Natural killer cell treated with Interleukin-12 subunit alpha and Interleukin-12 subunit beta and Interleukin-15 and Interleukin-18, amount 100 ng/mL, for 72 hours (primary cell): ENCODE data around the gene ZNF45. TPM values are rescaled to one million over a fixed set of nuclear protein-coding genes. Genes with fewer than 3 reads are reported as not detected.
"Not testable (repeated sequence)": the region's sequence is repeated elsewhere in the genome, so short reads cannot be mapped to it uniquely, and the experiment has no call there.

Source experiments
- ATAC-seq, 2 donors: fragments of 150-1000 bp; cut with Tn5 transposase in 1 of 2; sonication (Bioruptor Pico), chemical (Tn5 transposase) in 1 of 2; 2 replicates each; pipeline ENCODE4 v1.10.0; 2021
- DNase-seq: peaks from one replicate; pipeline ENCODE4 v3.0.0; 2022; ENCODE audit warnings: low spot score
- H3K27ac Mint-ChIP-seq, 2 donors: 1 replicate in 1 of 2; 2 replicates in 1 of 2; pipeline ENCODE4 v1.8.0; 2022; ENCODE audit warnings: mixed read lengths in 2 of 2, mild to moderate bottlenecking in 1 of 2, moderate library complexity in 1 of 2
- H3K27me3 Mint-ChIP-seq, 2 donors: 1 replicate in 1 of 2; 2 replicates in 1 of 2; pipeline ENCODE4 v1.8.0; 2022; ENCODE audit warnings: mixed read lengths in 2 of 2
- H3K36me3 Mint-ChIP-seq: one replicate; pipeline ENCODE4 v1.8.0; 2022; ENCODE audit warnings: mixed read lengths
- H3K4me1 Mint-ChIP-seq, 2 donors: 1 replicate in 1 of 2; 2 replicates in 1 of 2; pipeline ENCODE4 v1.8.0; 2022; ENCODE audit warnings: low read depth in 2 of 2, mixed read lengths in 2 of 2, mild to moderate bottlenecking in 1 of 2
- H3K4me3 Mint-ChIP-seq: one replicate; pipeline ENCODE4 v1.8.0; 2022; ENCODE audit warnings: mixed read lengths
- H3K9me3 Mint-ChIP-seq: 2 replicates; pipeline ENCODE4 v1.8.0; 2022; ENCODE audit warnings: mixed read lengths
- total RNA-seq, 2 donors: library from RNA; stranded (reverse); gene quantifications; one replicate each; pipeline ENCODE4 v1.2.3, GENCODE V29; 2022

ZNF45 gene
- total RNA-seq = 10 to 100 TPM; 15.1 to 15.6 TPM

- peaks cover 30% of the 10 kb centered on the region for H3K36me3 Mint-ChIP-seq
- peak within 1 kb of the TSS; percentile 78 to 90 for H3K27ac Mint-ChIP-seq
- H3K4me1 Mint-ChIP-seq = peaks cover 11 to 19% of the 10 kb centered on the region in 2 donors
- DNase-seq (peak; percentile 90), ATAC-seq (peak; percentile 96 to 98)
- H3K9me3 Mint-ChIP-seq = no peaks in the 10 kb centered on the region
- H3K27me3 Mint-ChIP-seq = peaks cover 10 to 17% of the 10 kb centered on the region in 2 donors
- peak within 1 kb of the TSS; percentile 92 for H3K4me3 Mint-ChIP-seq
Observed at GRCh38 chr19:43934985-43935708, at the start of gene ZNF45. Gene ZNF45 (minus strand): TSS chr19:43935282. CDS start chr19:43922185, 13,097 bp downstream.

GRCh38 chr19:43984687-43985000 lies 49.6 kb upstream of the ZNF45 start:
- no peaks in the 10 kb centered on the region for H3K27me3 Mint-ChIP-seq
- ATAC-seq (peak in 1 of 2 donors; percentile 36), DNase-seq (no peak)
- H3K9me3 Mint-ChIP-seq = peaks cover 4% of the 10 kb centered on the region
- peaks cover 0 to 5% of the 10 kb centered on the region in 2 donors for H3K4me1 Mint-ChIP-seq
- H3K27ac Mint-ChIP-seq = peak overlapping the region; percentile 53 to 87
- peaks cover 17% of the 10 kb centered on the region for H3K36me3 Mint-ChIP-seq
- H3K4me3 Mint-ChIP-seq = peak overlapping the region; percentile 88

GRCh38 chr19:43983912-43984686 lies 49.0 kb upstream of the ZNF45 start, which contains the start of gene ZNF155:
Gene ZNF155 (plus strand): TSS chr19:43984188. CDS start chr19:43988544, 4,356 bp downstream.
- Mint-ChIP-seq H3K4me3 (peak within 1 kb of the TSS; percentile 88), H3K27ac (peak within 1 kb of the TSS; percentile 53 to 87), H3K36me3 (peaks cover 11% of the 10 kb centered on the region), H3K4me1 (peaks cover 0 to 5% of the 10 kb centered on the region in 2 donors), H3K27me3 (no peaks in the 10 kb centered on the region), H3K9me3 (peaks cover 4% of the 10 kb centered on the region)
- ATAC-seq (peak; percentile 94), DNase-seq (peak; percentile 72)

GRCh38 chr19:43983544-43983911 lies 48.4 kb upstream of the ZNF45 start:
- Mint-ChIP-seq H3K36me3 (peaks cover 9% of the 10 kb centered on the region), H3K4me3 (peak overlapping the region; percentile 88), H3K27me3 (no peaks in the 10 kb centered on the region), H3K27ac (no peak overlapping the region), H3K4me1 (peaks cover 0 to 5% of the 10 kb centered on the region in 2 donors), H3K9me3 (peaks cover 4% of the 10 kb centered on the region)
- ATAC-seq (no peak), DNase-seq (no peak)

GRCh38 chr19:43976732-43977131 lies 41.6 kb upstream of the ZNF45 start:
- no peak overlapping the region for H3K27ac Mint-ChIP-seq
- ATAC-seq (no peak), DNase-seq (no peak)
- peaks cover 41% of the 10 kb centered on the region for H3K36me3 Mint-ChIP-seq
- no peaks in the 10 kb centered on the region for H3K27me3 Mint-ChIP-seq
- H3K4me1 Mint-ChIP-seq = no peaks in the 10 kb centered on the region
- H3K9me3 Mint-ChIP-seq = peaks cover 28% of the 10 kb centered on the region
- H3K4me3 Mint-ChIP-seq = no peak overlapping the region

GRCh38 chr19:43966079-43966694 lies 31.1 kb upstream of the ZNF45 start:
- peaks cover 68% of the 10 kb centered on the region for H3K36me3 Mint-ChIP-seq
- no peak overlapping the region for H3K27ac Mint-ChIP-seq
- no peak overlapping the region for H3K4me3 Mint-ChIP-seq
- peaks cover 36% of the 10 kb centered on the region for H3K9me3 Mint-ChIP-seq
- no peak for ATAC-seq
- no peak for DNase-seq
- no peaks in the 10 kb centered on the region for H3K4me1 Mint-ChIP-seq
- H3K27me3 Mint-ChIP-seq = no peaks in the 10 kb centered on the region

- H3K27me3 Mint-ChIP-seq = no peaks in the 10 kb centered on the region
- no peak overlapping the region for H3K4me3 Mint-ChIP-seq
- ATAC-seq (no peak), DNase-seq (no peak)
- peaks cover 54% of the 10 kb centered on the region for H3K36me3 Mint-ChIP-seq
- H3K27ac Mint-ChIP-seq = no peak overlapping the region
- peaks cover 15% of the 10 kb centered on the region for H3K9me3 Mint-ChIP-seq
- no peaks in the 10 kb centered on the region for H3K4me1 Mint-ChIP-seq
Observed at GRCh38 chr19:43960411-43960810, 25.3 kb upstream of the ZNF45 start.

GRCh38 chr19:43957891-43958290 lies 22.8 kb upstream of the ZNF45 start:
- H3K27me3 Mint-ChIP-seq = no peaks in the 10 kb centered on the region
- DNase-seq = no peak
- no peak overlapping the region for H3K4me3 Mint-ChIP-seq
- H3K36me3 Mint-ChIP-seq = peaks cover 38% of the 10 kb centered on the region
- no peak for ATAC-seq
- no peak overlapping the region for H3K27ac Mint-ChIP-seq
- no peaks in the 10 kb centered on the region for H3K4me1 Mint-ChIP-seq
- peaks cover 4% of the 10 kb centered on the region for H3K9me3 Mint-ChIP-seq

- ATAC-seq (no peak), DNase-seq (no peak)
- Mint-ChIP-seq H3K4me3 (no peak overlapping the region), H3K36me3 (peaks cover 38% of the 10 kb centered on the region), H3K9me3 (peaks cover 4% of the 10 kb centered on the region), H3K27ac (no peak overlapping the region), H3K27me3 (no peaks in the 10 kb centered on the region), H3K4me1 (peaks cover 3 to 5% of the 10 kb centered on the region in 2 donors)
Observed at GRCh38 chr19:43956827-43957226, 21.7 kb upstream of the ZNF45 start.

- ATAC-seq (peak; percentile 90 to 98), DNase-seq (peak; percentile 91)
- Mint-ChIP-seq H3K4me1 (peaks cover 9 to 13% of the 10 kb centered on the region in 2 donors), H3K27me3 (peaks cover 22 to 39% of the 10 kb centered on the region in 2 donors), H3K27ac (peak within 1 kb of the TSS; percentile 78 to 88), H3K9me3 (peaks cover 21% of the 10 kb centered on the region), H3K4me3 (peak within 1 kb of the TSS; percentile 99), H3K36me3 (peaks cover 62% of the 10 kb centered on the region)
Observed at GRCh38 chr19:43950834-43951645, 16.0 kb upstream of the ZNF45 start, which contains the start of gene ZNF221. Gene ZNF221 (plus strand): TSS chr19:43951228. CDS start chr19:43962727, 11,499 bp downstream.

GRCh38 chr19:43949803-43950202 lies 14.7 kb upstream of the ZNF45 start:
- H3K27me3 Mint-ChIP-seq = peaks cover 31 to 50% of the 10 kb centered on the region in 2 donors
- DNase-seq, H3K27ac Mint-ChIP-seq, ATAC-seq: not testable (repeated sequence)
- peaks cover 12 to 13% of the 10 kb centered on the region in 2 donors for H3K4me1 Mint-ChIP-seq
- H3K4me3 Mint-ChIP-seq = peak overlapping the region; percentile 34
- peaks cover 25% of the 10 kb centered on the region for H3K9me3 Mint-ChIP-seq
- H3K36me3 Mint-ChIP-seq = peaks cover 57% of the 10 kb centered on the region

- Mint-ChIP-seq H3K27me3 (peaks cover 37 to 66% of the 10 kb centered on the region in 2 donors), H3K4me1 (peaks cover 12 to 13% of the 10 kb centered on the region in 2 donors), H3K36me3 (peaks cover 60% of the 10 kb centered on the region), H3K9me3 (peaks cover 25% of the 10 kb centered on the region)
- not testable (repeated sequence) for DNase-seq, H3K4me3 Mint-ChIP-seq, H3K27ac Mint-ChIP-seq, ATAC-seq
Observed at GRCh38 chr19:43947412-43947811, 12.3 kb upstream of the ZNF45 start.

- Mint-ChIP-seq H3K4me3 (no peak overlapping the region), H3K27ac (no peak overlapping the region), H3K9me3 (peaks cover 8% of the 10 kb centered on the region), H3K4me1 (peaks cover 0 to 2% of the 10 kb centered on the region in 2 donors), H3K36me3 (peaks cover 35% of the 10 kb centered on the region), H3K27me3 (peaks cover 35 to 69% of the 10 kb centered on the region in 2 donors)
- ATAC-seq (no peak), DNase-seq (no peak)
Observed at GRCh38 chr19:43941209-43941608, 6.1 kb upstream of the ZNF45 start.
